Neural progenitor cell (in vitro differentiated cells): ENCODE results near the gene THBS4. TPM values are rescaled to one million over a fixed set of nuclear protein-coding genes. Genes with fewer than 3 reads are reported as not detected.
"Not testable (repeated sequence)": the region's sequence is repeated elsewhere in the genome, so short reads cannot be mapped to it uniquely, and the experiment has no call there.

ENCODE experiments used
- DNase-seq: peaks from one replicate; pipeline ENCODE4 v3.0.0-alpha.2; 2016; ENCODE audit warnings: low spot score
- H2AFZ ChIP-seq: fragments of 200-600 bp; sonication (generic); replicated peaks from 2 replicates; pipeline ENCODE4 v1.6.1; 2016; ENCODE audit warnings: antibody characterized with exemption
- H3F3A ChIP-seq: fragments of 200-600 bp; sonication (generic); 2 replicates; pipeline ENCODE4 v1.6.1; 2016; ENCODE audit warnings: antibody characterized with exemption, low read depth
- H3K27ac ChIP-seq: fragments of 200-600 bp; sonication (generic); 2 replicates; pipeline ENCODE4 v1.5.1; 2016; ENCODE audit warnings: mild to moderate bottlenecking
- H3K27me3 ChIP-seq: fragments of 200-600 bp; sonication (generic); 2 replicates; pipeline ENCODE4 v1.6.1; 2016; ENCODE audit warnings: mild to moderate bottlenecking, moderate library complexity
- H3K36me3 ChIP-seq: fragments of 200-600 bp; sonication (generic); 2 replicates; pipeline ENCODE4 v1.5.1; 2016
- H3K4me1 ChIP-seq: fragments of 200-600 bp; sonication (generic); 2 replicates; pipeline ENCODE4 v1.6.1; 2016; ENCODE audit warnings: mixed run types
- H3K4me2 ChIP-seq: fragments of 200-600 bp; sonication (generic); 2 replicates; pipeline ENCODE4 v1.6.1; 2016
- H3K4me3 ChIP-seq: fragments of 200-600 bp; sonication (generic); 2 replicates; pipeline ENCODE4 v1.5.1; 2016
- H3K79me2 ChIP-seq: fragments of 200-600 bp; sonication (generic); 2 replicates; pipeline ENCODE4 v1.6.1; 2016; ENCODE audit warnings: low read depth
- H3K9ac ChIP-seq: fragments of 200-600 bp; sonication (generic); 2 replicates; pipeline ENCODE4 v1.6.1; 2016
- H3K9me3 ChIP-seq: fragments of 200-600 bp; sonication (generic); 2 replicates; pipeline ENCODE4 v1.5.1; 2016; ENCODE audit warnings: low read depth
- H4K20me1 ChIP-seq: fragments of 200-600 bp; sonication (generic); 2 replicates; pipeline ENCODE4 v1.6.1; 2016; ENCODE audit warnings: low read depth
- H3K27ac Mint-ChIP-seq: 3 replicates; pipeline ENCODE4 v1.8.0; 2021; ENCODE audit warnings: mixed read lengths
- H3K27me3 Mint-ChIP-seq: 2 replicates; pipeline ENCODE4 v1.8.0; 2022; ENCODE audit warnings: low read depth, mild to moderate bottlenecking, inconsistent platforms, moderate library complexity, mixed read lengths; ENCODE audit not compliant: insufficient read depth
- H3K36me3 Mint-ChIP-seq: 3 replicates; pipeline ENCODE4 v1.8.0; 2021; ENCODE audit warnings: mixed read lengths
- H3K4me1 Mint-ChIP-seq: 3 replicates; pipeline ENCODE4 v1.8.0; 2021; ENCODE audit warnings: mixed read lengths
- H3K4me3 Mint-ChIP-seq: 3 replicates; pipeline ENCODE4 v1.8.0; 2021; ENCODE audit warnings: mild to moderate bottlenecking, moderate library complexity, mixed read lengths
- H3K9me3 Mint-ChIP-seq: 3 replicates; pipeline ENCODE4 v1.8.0; 2020; ENCODE audit warnings: mixed read lengths
- CTCF ChIP-seq: fragments of 200-600 bp; sonication (generic); IDR thresholded peaks from 2 replicates; pipeline ENCODE4 v1.5.1; 2017; ENCODE audit warnings: antibody characterized with exemption, mild to moderate bottlenecking
- EZH2 ChIP-seq: fragments of 200-600 bp; sonication (generic); IDR thresholded peaks from 2 replicates; pipeline ENCODE4 v1.6.1; 2017; ENCODE audit warnings: antibody characterized with exemption, mild to moderate bottlenecking, moderate library complexity
- EZH2phosphoT487 ChIP-seq: fragments of 200-600 bp; sonication (generic); IDR thresholded peaks from 2 replicates; pipeline ENCODE4 v1.6.1; 2017; ENCODE audit warnings: antibody characterized with exemption
- total RNA-seq: library from RNA; depleted of rRNA; stranded (reverse); fragments of >200 nt; gene quantifications from 2 replicates; pipeline ENCODE4 v1.2.3, GENCODE V29; 2015; ENCODE audit warnings: low replicate concordance

The THBS4 gene
- total RNA-seq, 1 donor from 2014 or later, result 31.6 TPM

- H3K4me3 Mint-ChIP-seq, result peak overlapping the region; percentile 76
- H3F3A ChIP-seq, result peaks cover 48% of the 10 kb centered on the region
- H2AFZ ChIP-seq, result peak overlapping the region; percentile 21
- peaks cover 12% of the 10 kb centered on the region for H3K27me3 Mint-ChIP-seq
- peak overlapping the region; percentile 99 for H3K27ac Mint-ChIP-seq
- H3K27ac ChIP-seq, result peak overlapping the region; percentile 96
- no peak for TF ChIP-seq EZH2phosphoT487
- TF ChIP-seq CTCF, result no peak
- no peak for TF ChIP-seq EZH2
- H3K4me1 ChIP-seq, result peaks cover 33% of the 10 kb centered on the region
- peaks cover 45% of the 10 kb centered on the region for H3K4me1 Mint-ChIP-seq
- H3K9me3 Mint-ChIP-seq, result peaks cover 17% of the 10 kb centered on the region
- H3K4me3 ChIP-seq, result no peak overlapping the region
- H4K20me1 ChIP-seq, result no peaks in the 10 kb centered on the region
- no peaks in the 10 kb centered on the region for H3K27me3 ChIP-seq
- peak overlapping the region; percentile 53 for H3K4me2 ChIP-seq
- no peaks in the 10 kb centered on the region for H3K79me2 ChIP-seq
- H3K9ac ChIP-seq, result no peak overlapping the region
- H3K36me3 Mint-ChIP-seq, result peaks cover 10% of the 10 kb centered on the region
- no peaks in the 10 kb centered on the region for H3K36me3 ChIP-seq
- no peaks in the 10 kb centered on the region for H3K9me3 ChIP-seq
- DNase-seq, result peak; percentile 44
These were observed 74.7 kb downstream of the THBS4 start for GRCh38 chr5:80109646-80110478.

GRCh38 chr5:80111376-80111990 lies 76.3 kb downstream of the THBS4 start:
- H3K4me3 ChIP-seq, H3K36me3 ChIP-seq, H3K9ac ChIP-seq, H3K79me2 ChIP-seq, H3K9me3 ChIP-seq, H4K20me1 ChIP-seq, H3K27me3 Mint-ChIP-seq, H3K27me3 ChIP-seq, H2AFZ ChIP-seq: not testable (repeated sequence)
- Histone ChIP-seq H3K27ac (peak overlapping the region; percentile 96), H3F3A (peaks cover 48% of the 10 kb centered on the region), H3K4me1 (peaks cover 33% of the 10 kb centered on the region), H3K4me2 (peak overlapping the region; percentile 53)
- Mint-ChIP-seq H3K27ac (peak overlapping the region; percentile 99), H3K9me3 (peaks cover 23% of the 10 kb centered on the region), H3K4me3 (peak overlapping the region; percentile 63), H3K4me1 (peaks cover 42% of the 10 kb centered on the region), H3K36me3 (peaks cover 11% of the 10 kb centered on the region)
- peak; percentile 83 for DNase-seq

- Mint-ChIP-seq H3K4me1 (peaks cover 30% of the 10 kb centered on the region), H3K4me3 (no peak overlapping the region), H3K27me3 (peaks cover 8% of the 10 kb centered on the region), H3K36me3 (peaks cover 11% of the 10 kb centered on the region), H3K27ac (no peak overlapping the region), H3K9me3 (peaks cover 24% of the 10 kb centered on the region)
- H3F3A ChIP-seq, result peaks cover 39% of the 10 kb centered on the region
- H3K4me1 ChIP-seq, result peaks cover 26% of the 10 kb centered on the region
- H3K79me2 ChIP-seq, result no peaks in the 10 kb centered on the region
- H3K9ac ChIP-seq, result no peak overlapping the region
- H4K20me1 ChIP-seq, result no peaks in the 10 kb centered on the region
- H2AFZ ChIP-seq, result no peak overlapping the region
- H3K4me2 ChIP-seq, result no peak overlapping the region
- H3K9me3 ChIP-seq, result no peaks in the 10 kb centered on the region
- no peaks in the 10 kb centered on the region for H3K27me3 ChIP-seq
- no peaks in the 10 kb centered on the region for H3K36me3 ChIP-seq
- H3K27ac ChIP-seq, result no peak overlapping the region
- TF ChIP-seq EZH2phosphoT487, result no peak
- no peak for TF ChIP-seq CTCF
- no peak for TF ChIP-seq EZH2
- no peak overlapping the region for H3K4me3 ChIP-seq
- no peak for DNase-seq
These were observed 79.7 kb downstream of the THBS4 start for GRCh38 chr5:80114860-80115259.

- Histone ChIP-seq H3K4me3 (no peak overlapping the region), H3K27me3 (no peaks in the 10 kb centered on the region), H3K79me2 (no peaks in the 10 kb centered on the region), H3K9me3 (no peaks in the 10 kb centered on the region), H3K4me2 (no peak overlapping the region), H3K27ac (no peak overlapping the region), H3K9ac (no peak overlapping the region), H3F3A (peaks cover 28% of the 10 kb centered on the region), H4K20me1 (no peaks in the 10 kb centered on the region), H3K36me3 (no peaks in the 10 kb centered on the region), H2AFZ (no peak overlapping the region), H3K4me1 (peaks cover 15% of the 10 kb centered on the region)
- H3K27ac Mint-ChIP-seq, result no peak overlapping the region
- no peak overlapping the region for H3K4me3 Mint-ChIP-seq
- H3K36me3 Mint-ChIP-seq, result peaks cover 11% of the 10 kb centered on the region
- H3K9me3 Mint-ChIP-seq, result peaks cover 24% of the 10 kb centered on the region
- no peak for TF ChIP-seq EZH2phosphoT487
- no peak for TF ChIP-seq EZH2
- no peak for TF ChIP-seq CTCF
- H3K4me1 Mint-ChIP-seq, result peaks cover 19% of the 10 kb centered on the region
- DNase-seq, result no peak
- peaks cover 9% of the 10 kb centered on the region for H3K27me3 Mint-ChIP-seq
These were observed 80.9 kb downstream of the THBS4 start for GRCh38 chr5:80116000-80116399.
